ENCODE data around the gene GTPBP1. TPM values are rescaled to one million over a fixed set of nuclear protein-coding genes. Genes with fewer than 3 reads are reported as not detected.

The GTPBP1 gene
- total RNA-seq, 2 donors from 2014 or later, result 96.8 to 127 TPM

DNA sequence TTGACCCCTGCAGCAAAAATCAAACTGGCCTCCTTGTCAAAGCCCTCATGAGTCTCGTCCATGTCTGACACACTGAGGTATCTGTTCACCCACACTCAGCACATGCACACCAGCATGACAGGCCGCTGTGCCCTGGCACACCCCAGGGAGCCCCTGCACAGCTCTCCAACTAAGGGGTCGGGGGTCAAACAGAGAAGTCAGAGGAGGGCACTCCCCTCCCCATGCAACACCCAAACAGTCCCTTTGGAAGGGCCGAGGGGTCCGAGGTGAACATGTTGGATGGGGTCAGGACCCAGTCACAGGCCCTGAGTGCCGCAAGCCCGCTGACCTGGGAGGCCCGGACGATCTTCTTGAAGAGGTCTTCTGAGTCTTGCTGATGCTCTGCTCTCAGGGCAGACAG lies 35.4 kb downstream of the GTPBP1 start:
- no peak for ATAC-seq (replicated peaks in 1 of 2)
- no peaks in the 10 kb centered on the region for H3K9me3 Mint-ChIP-seq
- peaks cover 8 to 39% of the 10 kb centered on the region in 2 donors for H3K36me3 Mint-ChIP-seq (ENCODE audit: insufficient read depth in 2 of 2)
- DNase-seq, result no peak
- peak overlapping the region; percentile 14 for H3K27ac Mint-ChIP-seq
- H3K27me3 Mint-ChIP-seq (ENCODE audit: low read depth), result no peaks in the 10 kb centered on the region
- no peak overlapping the region for H3K4me3 Mint-ChIP-seq
- H3K4me1 Mint-ChIP-seq (ENCODE audit: low read depth), result peaks cover 25% of the 10 kb centered on the region

DNA sequence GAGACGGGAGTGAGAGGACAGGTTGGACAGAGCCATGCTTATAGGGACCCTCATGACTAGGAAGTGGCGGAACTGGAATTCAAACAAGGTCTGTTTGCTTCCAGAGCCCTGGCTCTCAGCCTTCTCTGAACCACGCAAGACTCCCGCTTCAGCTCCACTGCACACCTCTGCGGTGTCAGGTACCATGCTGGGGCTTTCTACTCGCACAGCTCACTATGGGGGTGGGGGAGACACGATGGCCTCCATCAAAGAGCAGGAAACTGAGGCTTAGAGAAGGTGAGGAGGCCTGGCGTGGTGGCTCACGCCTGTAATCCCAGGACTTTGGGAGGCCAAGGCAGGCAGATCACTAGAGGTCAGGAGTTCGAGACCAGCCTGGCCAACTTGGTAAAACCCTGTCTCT lies 35.8 kb downstream of the GTPBP1 start:
- H3K36me3 Mint-ChIP-seq (ENCODE audit: insufficient read depth in 2 of 2), result peaks cover 8 to 39% of the 10 kb centered on the region in 2 donors
- H3K4me3 Mint-ChIP-seq, result no peak overlapping the region
- peaks cover 25% of the 10 kb centered on the region for H3K4me1 Mint-ChIP-seq (ENCODE audit: low read depth)
- no peaks in the 10 kb centered on the region for H3K9me3 Mint-ChIP-seq
- H3K27me3 Mint-ChIP-seq (ENCODE audit: low read depth), result no peaks in the 10 kb centered on the region
- ATAC-seq (replicated peaks in 1 of 2) (no peak), DNase-seq (no peak)
- H3K27ac Mint-ChIP-seq, result peak overlapping the region; percentile 38

DNA sequence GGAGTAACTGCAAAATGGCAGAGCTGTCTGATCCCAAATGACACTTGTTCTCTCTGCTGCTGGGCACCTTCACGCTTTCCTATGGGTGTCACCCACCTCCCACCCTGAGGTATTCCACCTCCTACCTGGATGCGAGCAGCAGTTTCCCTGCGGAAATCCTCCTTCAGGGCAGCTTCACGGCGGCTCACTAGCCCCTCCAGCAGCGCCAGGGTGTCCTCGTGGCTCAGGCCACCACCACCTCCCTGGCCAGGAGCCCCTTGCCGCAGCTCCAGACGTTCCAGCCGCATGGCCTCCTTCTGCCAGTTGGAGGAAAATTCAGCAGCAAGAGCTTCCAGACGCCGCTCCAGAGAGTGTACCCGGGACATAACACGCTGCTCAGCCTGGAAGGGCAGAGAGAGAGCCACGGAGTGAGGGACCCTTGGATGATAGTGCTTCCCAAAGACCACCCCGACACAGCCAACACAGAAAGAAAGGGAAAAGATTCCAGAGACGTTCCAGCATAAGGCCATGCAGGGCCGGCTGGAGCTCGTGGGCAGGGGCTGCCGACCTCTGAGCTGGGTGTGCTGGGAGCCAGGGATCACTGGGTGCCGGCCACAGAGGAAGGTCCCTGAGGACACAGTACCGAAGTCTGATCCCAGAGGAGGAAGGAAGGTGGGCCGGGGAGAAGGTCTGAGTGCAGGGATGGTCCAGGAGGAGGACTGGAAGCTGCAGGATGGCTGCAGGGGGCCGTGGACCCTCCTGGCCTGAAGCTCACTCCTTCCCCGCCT lies 36.6 kb downstream of the GTPBP1 start:
- DNase-seq (no peak), ATAC-seq (replicated peaks in 1 of 2) (no peak)
- H3K4me1 Mint-ChIP-seq (ENCODE audit: low read depth), result peaks cover 20% of the 10 kb centered on the region
- H3K4me3 Mint-ChIP-seq, result no peak overlapping the region
- peaks cover 5 to 34% of the 10 kb centered on the region in 2 donors for H3K36me3 Mint-ChIP-seq (ENCODE audit: insufficient read depth in 2 of 2)
- H3K27ac Mint-ChIP-seq, result no peak overlapping the region
- no peaks in the 10 kb centered on the region for H3K9me3 Mint-ChIP-seq
- H3K27me3 Mint-ChIP-seq (ENCODE audit: low read depth), result no peaks in the 10 kb centered on the region

DNA sequence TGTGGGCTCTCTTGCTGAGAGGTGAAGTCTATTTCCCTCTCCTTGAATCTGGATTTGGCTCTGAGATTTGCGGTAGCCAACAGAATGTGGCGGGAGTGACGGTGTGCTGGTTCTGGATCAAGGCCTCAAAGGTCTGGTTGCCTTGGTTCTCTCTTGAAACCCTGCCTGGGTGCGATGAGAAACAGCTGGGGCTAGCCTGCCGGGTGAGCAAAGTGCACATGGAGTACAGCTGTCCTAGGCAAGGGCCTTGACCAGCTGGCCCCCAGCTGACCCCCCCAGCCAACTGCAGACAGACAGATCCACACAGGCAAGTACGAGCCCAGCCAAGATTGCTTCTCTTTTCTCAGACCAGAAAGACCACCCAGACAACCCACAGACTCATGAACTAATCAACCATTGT lies 39.2 kb downstream of the GTPBP1 start:
- Mint-ChIP-seq H3K27me3 (ENCODE audit: low read depth) (no peaks in the 10 kb centered on the region), H3K4me3 (no peak overlapping the region), H3K9me3 (no peaks in the 10 kb centered on the region), H3K36me3 (ENCODE audit: insufficient read depth in 2 of 2) (peaks cover 3 to 40% of the 10 kb centered on the region in 2 donors), H3K4me1 (ENCODE audit: low read depth) (peaks cover 24% of the 10 kb centered on the region), H3K27ac (no peak overlapping the region)
- DNase-seq, result no peak
- no peak for ATAC-seq (replicated peaks in 1 of 2)

DNA sequence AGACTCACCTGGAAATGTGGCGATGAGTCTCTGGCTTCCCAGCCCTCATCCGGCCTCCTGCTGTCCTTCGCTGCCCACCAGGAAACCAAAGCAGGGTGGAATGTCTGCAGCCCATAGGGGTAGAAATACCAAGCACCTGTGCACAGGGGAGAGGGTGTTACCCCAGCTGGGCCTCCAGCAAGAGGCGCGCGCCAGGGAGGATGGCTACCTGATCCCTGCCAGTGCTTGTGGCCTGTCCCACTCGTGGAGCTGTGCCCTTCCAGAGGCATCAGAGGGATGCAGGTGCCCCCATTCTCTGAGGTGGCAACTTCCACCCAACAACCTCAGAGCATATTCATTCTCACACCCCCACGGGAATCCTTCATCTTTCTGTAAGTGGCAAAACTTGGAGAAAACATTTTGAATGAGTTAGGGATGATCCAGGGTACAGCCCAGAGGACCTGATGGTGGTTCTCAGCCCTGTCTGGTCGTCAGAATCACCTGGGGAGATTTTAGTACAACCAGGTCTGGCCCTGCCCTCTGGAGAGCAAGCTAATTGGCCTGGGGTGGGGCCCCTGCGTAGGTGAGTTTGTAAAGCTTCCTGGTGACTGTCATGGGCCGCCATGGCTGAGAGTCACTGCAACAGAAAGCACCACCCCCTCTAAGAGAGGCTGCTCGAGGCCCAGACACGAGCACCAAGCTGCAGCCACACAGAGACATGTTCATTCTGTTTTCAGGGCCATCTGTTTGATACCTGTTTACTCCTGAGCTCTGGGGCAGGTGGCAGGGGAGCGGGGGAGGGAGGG lies 40.1 kb downstream of the GTPBP1 start:
- Mint-ChIP-seq H3K4me3 (no peak overlapping the region), H3K27ac (peak overlapping the region; percentile 38), H3K4me1 (ENCODE audit: low read depth) (peaks cover 29% of the 10 kb centered on the region), H3K27me3 (ENCODE audit: low read depth) (no peaks in the 10 kb centered on the region), H3K9me3 (no peaks in the 10 kb centered on the region), H3K36me3 (ENCODE audit: insufficient read depth in 2 of 2) (peaks cover 7 to 40% of the 10 kb centered on the region in 2 donors)
- no peak for ATAC-seq (replicated peaks in 1 of 2)
- no peak for DNase-seq

DNA sequence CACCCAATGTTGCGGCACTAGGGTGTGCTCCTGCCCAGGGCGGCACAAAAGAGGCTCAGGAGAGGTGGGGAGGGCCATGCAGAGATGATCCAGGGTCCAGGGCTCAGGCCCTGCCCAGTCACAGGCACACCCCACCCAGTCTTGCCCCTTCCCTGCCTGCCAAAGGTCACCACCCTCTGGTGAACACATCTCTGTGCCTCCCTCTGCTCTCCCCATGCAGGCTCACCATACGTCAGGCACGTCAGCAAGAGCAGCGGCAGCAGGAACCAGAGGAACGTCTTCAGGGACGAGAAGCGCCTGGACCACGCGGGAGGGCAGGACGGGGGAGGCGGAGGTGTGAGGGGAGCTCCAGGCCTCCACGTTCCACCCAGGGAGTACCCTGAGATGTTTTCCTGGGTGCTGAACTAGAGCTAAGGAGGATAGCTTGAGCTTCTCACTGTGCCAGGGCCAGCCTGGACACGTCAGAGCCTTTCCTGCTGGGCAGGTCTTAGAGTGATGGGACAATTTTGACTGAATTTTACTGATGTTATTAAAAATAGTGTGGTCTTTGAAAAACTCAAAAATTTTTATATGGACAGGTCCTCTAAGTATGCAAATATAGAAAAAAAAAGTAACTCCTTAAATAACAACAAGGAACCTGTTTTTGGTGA lies 42.9 kb downstream of the GTPBP1 start:
- Mint-ChIP-seq H3K27ac (peak overlapping the region; percentile 15), H3K4me3 (no peak overlapping the region), H3K4me1 (ENCODE audit: low read depth) (peaks cover 48% of the 10 kb centered on the region), H3K9me3 (no peaks in the 10 kb centered on the region), H3K36me3 (ENCODE audit: insufficient read depth in 2 of 2) (peaks cover 11 to 42% of the 10 kb centered on the region in 2 donors), H3K27me3 (ENCODE audit: low read depth) (no peaks in the 10 kb centered on the region)
- ATAC-seq (replicated peaks in 1 of 2) (no peak), DNase-seq (no peak)

DNA sequence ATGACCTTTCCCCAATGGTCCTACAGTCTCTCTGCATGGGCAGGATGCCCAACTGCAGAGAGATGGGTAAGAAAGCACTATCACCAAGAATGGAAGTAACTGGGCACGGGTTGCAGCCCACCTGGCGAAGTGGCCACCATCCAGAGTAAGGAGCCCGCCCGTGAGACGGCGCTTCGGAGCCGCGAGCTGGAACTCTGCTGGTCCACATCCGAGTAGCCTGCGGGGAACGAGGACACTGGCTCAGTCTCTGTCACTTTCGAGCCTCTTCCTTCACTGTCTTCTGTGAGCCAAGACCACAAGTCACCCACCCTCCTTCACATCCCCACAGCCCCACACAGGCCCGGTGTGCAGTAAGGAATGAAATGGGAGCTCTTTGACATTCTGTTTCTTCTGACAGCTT lies 44.4 kb downstream of the GTPBP1 start:
- no peak for ATAC-seq (replicated peaks in 1 of 2)
- Mint-ChIP-seq H3K4me1 (ENCODE audit: low read depth) (peaks cover 54% of the 10 kb centered on the region), H3K27me3 (ENCODE audit: low read depth) (no peaks in the 10 kb centered on the region), H3K27ac (no peak overlapping the region), H3K4me3 (peak overlapping the region in 1 of 2 donors; percentile 17), H3K36me3 (ENCODE audit: insufficient read depth in 2 of 2) (peaks cover 17 to 42% of the 10 kb centered on the region in 2 donors), H3K9me3 (no peaks in the 10 kb centered on the region)
- DNase-seq, result no peak

DNA sequence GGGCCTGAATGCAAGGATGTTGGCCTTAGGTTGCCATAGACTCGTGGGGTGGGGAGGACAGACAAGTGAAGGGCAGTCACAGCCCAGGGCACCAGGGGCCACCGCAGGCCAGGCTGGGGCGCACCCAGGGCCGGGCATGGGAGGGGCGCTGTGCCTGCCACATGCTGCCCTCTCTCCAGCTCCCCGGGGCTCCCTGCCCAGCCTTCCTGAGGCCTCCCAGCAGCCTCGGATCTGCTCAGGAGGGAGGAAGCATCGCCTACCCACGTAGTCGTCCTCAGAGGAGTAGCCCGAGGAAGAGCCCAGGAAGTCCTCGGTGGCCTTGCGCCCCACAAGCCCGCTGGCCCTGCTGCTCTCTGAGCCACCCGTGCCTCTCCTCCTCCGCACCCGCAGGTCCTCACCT lies 44.9 kb downstream of the GTPBP1 start:
- ATAC-seq (replicated peaks in 1 of 2) (no peak), DNase-seq (no peak)
- Mint-ChIP-seq H3K27ac (peak overlapping the region; percentile 99), H3K27me3 (ENCODE audit: low read depth) (no peaks in the 10 kb centered on the region), H3K36me3 (ENCODE audit: insufficient read depth in 2 of 2) (peaks cover 17 to 39% of the 10 kb centered on the region in 2 donors), H3K4me3 (peak overlapping the region; percentile 93 to 100), H3K4me1 (ENCODE audit: low read depth) (peaks cover 54% of the 10 kb centered on the region), H3K9me3 (no peaks in the 10 kb centered on the region)

DNA sequence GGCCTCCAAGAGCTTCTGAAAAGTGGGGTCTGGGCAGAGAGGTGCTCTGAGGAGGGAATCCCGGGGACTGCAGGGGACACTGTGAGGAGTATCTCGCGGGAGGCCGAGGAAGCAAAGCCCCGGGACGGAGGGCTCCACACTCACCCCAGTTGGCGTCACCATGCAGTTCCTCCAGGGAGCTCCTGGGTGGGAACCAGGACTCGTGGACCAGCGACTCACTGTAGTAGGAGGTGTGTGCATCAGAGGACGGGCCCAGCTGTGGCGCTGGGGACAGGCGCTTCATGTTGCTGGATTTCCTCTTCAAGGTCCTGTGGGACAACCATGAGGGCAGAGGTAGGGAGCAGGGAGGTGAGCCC lies 45.3 kb downstream of the GTPBP1 start:
- H3K4me3 Mint-ChIP-seq, result peak overlapping the region; percentile 93 to 100
- H3K27me3 Mint-ChIP-seq (ENCODE audit: low read depth), result no peaks in the 10 kb centered on the region
- peak overlapping the region; percentile 99 for H3K27ac Mint-ChIP-seq
- peaks cover 54% of the 10 kb centered on the region for H3K4me1 Mint-ChIP-seq (ENCODE audit: low read depth)
- ATAC-seq (replicated peaks in 1 of 2), result no peak
- no peaks in the 10 kb centered on the region for H3K9me3 Mint-ChIP-seq
- DNase-seq, result no peak
- H3K36me3 Mint-ChIP-seq (ENCODE audit: insufficient read depth in 2 of 2), result peaks cover 17 to 39% of the 10 kb centered on the region in 2 donors

DNA sequence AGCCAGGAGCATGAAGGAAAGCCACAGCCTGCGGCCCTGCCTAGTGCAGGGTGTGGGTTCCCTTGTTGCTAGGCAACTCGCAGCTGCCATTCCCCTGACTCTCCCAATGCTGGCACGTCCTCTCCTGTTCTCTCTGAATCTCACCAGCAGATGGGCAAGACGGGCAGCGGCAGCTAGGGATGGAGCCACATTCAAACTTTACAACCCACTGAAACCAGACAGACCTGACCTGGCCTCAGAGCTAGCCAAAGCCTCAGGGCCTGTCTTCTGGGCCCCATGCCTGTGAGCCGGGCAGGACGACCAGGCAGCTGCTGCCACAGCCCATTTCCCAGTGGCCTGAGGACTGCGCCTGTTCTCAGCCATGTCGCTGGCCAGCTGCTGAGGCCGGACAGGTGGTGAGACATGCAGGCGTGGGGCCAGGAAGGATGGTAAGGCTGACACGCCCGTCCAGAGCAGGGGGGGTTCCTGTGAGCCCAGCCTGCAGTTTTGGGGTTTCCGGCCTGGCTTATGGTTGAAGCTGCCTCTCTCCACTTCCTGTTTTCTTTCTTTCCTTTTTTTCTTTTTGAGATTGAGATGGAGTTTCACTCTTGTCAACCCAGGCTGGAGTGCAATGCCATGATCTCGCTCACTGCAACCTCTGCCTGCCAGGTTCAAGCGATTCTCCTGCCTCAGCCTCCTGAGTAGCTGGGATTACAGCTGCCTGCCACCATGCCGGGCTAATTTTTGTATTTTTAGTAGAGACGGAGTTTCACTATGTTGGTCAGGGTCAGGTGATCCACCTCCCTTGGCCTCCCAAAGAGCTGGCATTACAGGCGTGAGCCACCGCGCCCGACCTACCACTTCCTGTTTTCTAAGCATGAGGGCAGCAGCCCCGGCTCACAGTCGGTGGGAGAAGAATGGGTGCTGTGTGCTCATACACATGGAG lies 45.9 kb downstream of the GTPBP1 start:
- ATAC-seq (replicated peaks in 1 of 2), result peak; percentile 35
- H3K27ac Mint-ChIP-seq, result peak overlapping the region; percentile 99
- peaks cover 58% of the 10 kb centered on the region for H3K4me1 Mint-ChIP-seq (ENCODE audit: low read depth)
- H3K9me3 Mint-ChIP-seq, result no peaks in the 10 kb centered on the region
- peak overlapping the region; percentile 93 to 100 for H3K4me3 Mint-ChIP-seq
- peaks cover 19 to 42% of the 10 kb centered on the region in 2 donors for H3K36me3 Mint-ChIP-seq (ENCODE audit: insufficient read depth in 2 of 2)
- H3K27me3 Mint-ChIP-seq (ENCODE audit: low read depth), result no peaks in the 10 kb centered on the region
- peak; percentile 76 to 79 for DNase-seq

DNA sequence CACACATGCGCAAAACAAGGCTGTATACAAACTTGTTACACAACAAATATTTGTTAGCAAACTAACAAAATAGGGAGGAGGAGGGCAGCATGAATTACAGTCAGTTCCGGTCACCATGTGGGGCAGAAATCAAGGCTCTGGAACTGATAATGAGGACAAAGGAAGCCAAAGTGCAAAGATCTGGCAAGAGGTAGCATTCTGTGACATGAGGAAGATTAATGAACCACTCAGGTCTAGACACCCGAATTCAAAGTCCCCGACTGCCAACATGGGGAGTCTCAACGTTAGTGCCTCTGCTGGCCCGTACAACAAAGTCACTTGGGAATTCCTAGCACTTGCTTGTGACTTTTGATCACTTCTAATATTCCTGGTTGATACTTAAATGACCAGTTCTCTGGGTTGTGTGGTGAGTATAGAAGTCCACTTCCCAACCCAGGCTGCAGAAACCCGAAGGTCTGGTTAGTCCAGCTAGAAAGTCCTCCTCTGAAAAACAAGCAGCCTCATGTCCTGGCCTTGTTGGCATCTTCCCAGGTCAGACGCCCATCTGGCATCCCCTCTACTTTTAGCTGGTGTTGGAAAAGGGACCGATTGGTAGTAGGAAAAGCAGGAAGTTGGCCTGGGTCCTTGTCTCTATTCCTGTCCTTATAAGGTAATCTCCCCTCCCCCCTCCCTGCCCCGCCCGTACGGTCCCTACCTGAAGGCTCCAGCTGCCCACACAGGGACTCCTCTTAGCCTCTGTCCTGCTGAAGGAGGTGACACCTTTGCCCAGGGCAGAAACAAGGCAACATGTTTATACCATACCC lies 48.4 kb downstream of the GTPBP1 start:
- DNase-seq (no peak), ATAC-seq (replicated peaks in 1 of 2) (no peak)
- Mint-ChIP-seq H3K4me3 (peak overlapping the region; percentile 93 to 100), H3K9me3 (no peaks in the 10 kb centered on the region), H3K36me3 (ENCODE audit: insufficient read depth in 2 of 2) (peaks cover 18 to 36% of the 10 kb centered on the region in 2 donors), H3K4me1 (ENCODE audit: low read depth) (peaks cover 74% of the 10 kb centered on the region), H3K27ac (peak overlapping the region; percentile 58), H3K27me3 (ENCODE audit: low read depth) (no peaks in the 10 kb centered on the region)

DNA sequence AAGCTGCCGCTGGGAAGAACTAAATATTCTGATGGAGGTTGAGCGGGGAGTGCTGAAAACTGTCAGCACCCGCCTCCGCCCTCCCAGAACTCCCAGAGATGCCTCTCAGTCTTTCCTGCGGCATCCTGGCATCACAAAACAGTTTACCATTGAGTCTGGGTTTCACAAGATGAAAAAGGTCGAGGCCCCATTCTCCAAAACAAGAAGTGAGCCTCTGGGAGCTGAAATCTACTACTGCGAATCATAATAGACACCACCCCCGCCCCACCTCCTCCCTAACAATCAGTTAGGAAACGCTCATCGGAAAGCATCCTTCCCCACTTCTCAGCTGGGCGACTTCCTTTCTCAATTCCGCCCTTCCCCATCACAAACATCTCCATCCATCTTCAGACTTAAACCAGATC lies 49.0 kb downstream of the GTPBP1 start:
- Mint-ChIP-seq H3K4me1 (ENCODE audit: low read depth) (peaks cover 75% of the 10 kb centered on the region), H3K27ac (peak overlapping the region; percentile 92), H3K36me3 (ENCODE audit: insufficient read depth in 2 of 2) (peaks cover 18 to 32% of the 10 kb centered on the region in 2 donors), H3K4me3 (peak overlapping the region; percentile 93 to 100), H3K9me3 (no peaks in the 10 kb centered on the region), H3K27me3 (ENCODE audit: low read depth) (no peaks in the 10 kb centered on the region)
- ATAC-seq (replicated peaks in 1 of 2), result no peak
- DNase-seq, result no peak

Data from activated T-cell treated with anti-CD3 and anti-CD28 coated beads, Interleukin-2, amount 50 U/mL, for 72 hours (primary cell).